Uterus (tissue), 4 donors: ENCODE data around the gene APOF. TPM values are rescaled to one million over a fixed set of nuclear protein-coding genes. Genes with fewer than 3 reads are reported as not detected.
"Not testable (repeated sequence)": the region's sequence is repeated elsewhere in the genome, so short reads cannot be mapped to it uniquely, and the experiment has no call there.

Experiments
- DNase-seq, 2 donors: peaks; one replicate each; pipeline ENCODE4 v3.0.0-alpha.2; 2019 to 2020
- H3K27ac ChIP-seq, 2 donors: fragments of 200-600 bp; sonication (generic); 1 replicate in 1 of 2; 2 replicates in 1 of 2; pipeline ENCODE4 v1.5.1; 2016 to 2018
- H3K27me3 ChIP-seq, 2 donors: fragments of 200-600 bp; sonication (generic); one replicate each; pipeline ENCODE4 v1.5.1; 2018 to 2019; ENCODE audit warnings: control low read depth in 1 of 2
- H3K36me3 ChIP-seq, 2 donors: fragments of 200-600 bp; sonication (generic); one replicate each; pipeline ENCODE4 v1.5.1; 2019; ENCODE audit warnings: control low read depth in 1 of 2
- H3K4me1 ChIP-seq, 2 donors: fragments of 200-600 bp; sonication (generic); one replicate each; pipeline ENCODE4 v1.5.1; 2018 to 2019; ENCODE audit warnings: control low read depth in 1 of 2
- H3K4me3 ChIP-seq, 2 donors: fragments of 200-600 bp; sonication (generic); 1 replicate in 1 of 2; 2 replicates in 1 of 2; pipeline ENCODE4 v1.5.1; 2018 to 2019; ENCODE audit warnings: mild to moderate bottlenecking in 1 of 2
- H3K9me3 ChIP-seq, 2 donors: fragments of 200-600 bp; sonication (generic); one replicate each; pipeline ENCODE4 v1.5.1; 2019; ENCODE audit warnings: control low read depth in 1 of 2
- CTCF ChIP-seq, 4 experiments: fragments of 200-600 bp in 2 of 4; fragments of 450-650 bp in 2 of 4; sonication (generic) in 2 of 4; IDR thresholded peaks; one replicate each; pipeline ENCODE4 v1.5.1; 2016 to 2019; ENCODE audit warnings: antibody characterized with exemption in 4 of 4, mild to moderate bottlenecking in 2 of 4, moderate library complexity in 1 of 4
- POLR2A ChIP-seq, 2 donors: fragments of 450-650 bp; IDR thresholded peaks; one replicate each; pipeline ENCODE4 v1.6.1; 2016; ENCODE audit warnings: antibody characterized with exemption in 2 of 2, mild to moderate bottlenecking in 1 of 2, moderate library complexity in 1 of 2
- intact Hi-C: fragments of 100-400 bp; cut with DNase I; formaldehyde crosslinking; loops from one replicate; pipeline ENCODE4 v1.15.1; 2023; ENCODE audit warnings: low total_unique reads
- total RNA-seq, 4 donors: library from RNA; depleted of rRNA in 3 of 4; stranded (reverse); fragments of >200 nt in 3 of 4; gene quantifications; one replicate each; pipeline versions ENCODE4 v1.1.0 to v1.2.4, GENCODE V29; 2014 to 2023
- donor health status: DM: yes; HTN: yes; CAD: no.

Gene APOF
- total RNA-seq, 4 donors from 2014 or later, result not detected

- no peak for DNase-seq
- no peak overlapping the region for H3K4me3 ChIP-seq
- no peaks in the 10 kb centered on the region for H3K36me3 ChIP-seq
- no peaks in the 10 kb centered on the region for H3K27me3 ChIP-seq
- no peak overlapping the region for H3K27ac ChIP-seq
- no peaks in the 10 kb centered on the region for H3K4me1 ChIP-seq
- no peaks in the 10 kb centered on the region for H3K9me3 ChIP-seq
- intact Hi-C loops, result no loop called here
- TF ChIP-seq POLR2A (IDR thresholded peaks at IDR 0.05) (no peak), CTCF (IDR thresholded peaks at IDR 0.05) (no peak)
Observed at GRCh38 chr12:56337753-56338251, 24.9 kb downstream of the APOF start.

- Histone ChIP-seq H3K9me3 (no peaks in the 10 kb centered on the region), H3K36me3 (no peaks in the 10 kb centered on the region), H3K4me1 (no peaks in the 10 kb centered on the region), H3K4me3 (no peak overlapping the region), H3K27ac (no peak overlapping the region), H3K27me3 (no peaks in the 10 kb centered on the region)
- no peak for TF ChIP-seq CTCF (IDR thresholded peaks at IDR 0.05)
- no peak for TF ChIP-seq POLR2A (IDR thresholded peaks at IDR 0.05)
- intact Hi-C loops, result no loop called here
- DNase-seq, result no peak
Observed at GRCh38 chr12:56336361-56337167, 26.1 kb downstream of the APOF start.

- intact Hi-C loops, result not testable (repeated sequence)
Observed at GRCh38 chr12:56335527-56335926, 27.1 kb downstream of the APOF start.

GRCh38 chr12:56334490-56334793, 28.2 kb downstream of the APOF start:
- intact Hi-C loops, result no loop called here
- DNase-seq, result no peak
- peak overlapping the region; percentile 68 to 86 for H3K4me3 ChIP-seq

More at GRCh38 chr12:56335527-56335926, 27.1 kb downstream of the APOF start:
- H3K4me3 ChIP-seq, DNase-seq, H3K36me3 ChIP-seq, H3K4me1 ChIP-seq, H3K27me3 ChIP-seq, H3K27ac ChIP-seq, H3K9me3 ChIP-seq: not testable (repeated sequence)

GRCh38 chr12:56333679-56334489, 28.8 kb downstream of the APOF start, which contains the start of gene PAN2:
PAN2 (minus strand) TSS chr12:56334000; CDS start chr12:56333094, 906 bp downstream.
- Histone ChIP-seq H3K27ac (peak within 1 kb of the TSS; percentile 98), H3K36me3 (no peaks in the 10 kb centered on the region), H3K4me3 (peak within 1 kb of the TSS; percentile 68 to 86), H3K9me3 (no peaks in the 10 kb centered on the region), H3K4me1 (no peaks in the 10 kb centered on the region), H3K27me3 (no peaks in the 10 kb centered on the region)
- peak; percentile 94 to 96 for DNase-seq
- TF ChIP-seq POLR2A (IDR thresholded peaks at IDR 0.05) (peak; percentile 69 to 80), CTCF (IDR thresholded peaks at IDR 0.05) (peak; percentile 42 to 67 (median 53))
- intact Hi-C loops, result no loop called here

More at GRCh38 chr12:56334490-56334793, 28.2 kb downstream of the APOF start:
- H3K9me3 ChIP-seq, result no peaks in the 10 kb centered on the region
- H3K27me3 ChIP-seq, result no peaks in the 10 kb centered on the region
- TF ChIP-seq POLR2A (IDR thresholded peaks at IDR 0.05), result no peak
- no peak for TF ChIP-seq CTCF (IDR thresholded peaks at IDR 0.05)
- H3K27ac ChIP-seq, result peak overlapping the region; percentile 98
- H3K36me3 ChIP-seq, result no peaks in the 10 kb centered on the region
- H3K4me1 ChIP-seq, result no peaks in the 10 kb centered on the region
